Measurements from ENCODE around the gene FILIP1L. TPM values are rescaled to one million over a fixed set of nuclear protein-coding genes. Genes with fewer than 3 reads are reported as not detected.

The FILIP1L gene
- total RNA-seq, 4 donors from 2014 or later, result 113 to 149 (median 122) TPM

- Histone ChIP-seq H3K27ac (peak overlapping the region; percentile 74 to 84 (median 79)), H3K27me3 (no peaks in the 10 kb centered on the region), H3K36me3 (no peaks in the 10 kb centered on the region), H3K4me1 (peaks cover 21 to 66% (median 22%) of the 10 kb centered on the region in 3 donors), H3K4me3 (no peak overlapping the region), H3K9me3 (no peaks in the 10 kb centered on the region)
- TF ChIP-seq POLR2A (IDR thresholded peaks at IDR 0.05), result no peak
- no peak for TF ChIP-seq POLR2AphosphoS5 (IDR thresholded peaks at IDR 0.05)
- TF ChIP-seq CTCF (IDR thresholded peaks at IDR 0.05), result no peak
- no peak for TF ChIP-seq EP300 (IDR thresholded peaks at IDR 0.05)
- 40 to 68% methylated on average over 1 of the region's 1 CpG for WGBS, 2 donors (ENCODE audit: low coverage in 1 of 2)
- ATAC-seq, result no peak
Observed at GRCh38 chr3:99931059-99931458, 183.2 kb downstream of the FILIP1L start.

- Histone ChIP-seq H3K36me3 (no peaks in the 10 kb centered on the region), H3K4me3 (no peak overlapping the region), H3K9me3 (no peaks in the 10 kb centered on the region), H3K27me3 (no peaks in the 10 kb centered on the region), H3K27ac (peak overlapping the region; percentile 74 to 84 (median 79)), H3K4me1 (peaks cover 21 to 64% (median 23%) of the 10 kb centered on the region in 3 donors)
- TF ChIP-seq EP300 (IDR thresholded peaks at IDR 0.05) (no peak), POLR2AphosphoS5 (IDR thresholded peaks at IDR 0.05) (peak; percentile 51)
- peak; percentile 74 for ATAC-seq
- 11 to 23% methylated on average over 3 of the region's 3 CpGs for WGBS, 2 donors (ENCODE audit: low coverage in 1 of 2)
Observed at GRCh38 chr3:99929745-99930139, 184.6 kb downstream of the FILIP1L start.

- 27 to 44% methylated on average over 7 of the region's 7 CpGs for WGBS, 2 donors (ENCODE audit: low coverage in 1 of 2)
Observed at GRCh38 chr3:99928771-99929744, 185.2 kb downstream of the FILIP1L start.

GRCh38 chr3:99927671-99928457 is 186.4 kb downstream of the FILIP1L start:
- no peak for ATAC-seq
- Histone ChIP-seq H3K27me3 (no peaks in the 10 kb centered on the region), H3K36me3 (no peaks in the 10 kb centered on the region), H3K4me1 (peaks cover 21 to 58% (median 23%) of the 10 kb centered on the region in 3 donors), H3K4me3 (no peak overlapping the region), H3K27ac (peak overlapping the region; percentile 74 to 84 (median 79)), H3K9me3 (no peaks in the 10 kb centered on the region)
- WGBS, 2 donors (ENCODE audit: low coverage in 1 of 2), result 30 to 41% methylated on average over 6 to 7 of the region's 7 CpGs
- TF ChIP-seq CTCF (IDR thresholded peaks at IDR 0.05) (no peak), EP300 (IDR thresholded peaks at IDR 0.05) (no peak), POLR2A (IDR thresholded peaks at IDR 0.05) (no peak), POLR2AphosphoS5 (IDR thresholded peaks at IDR 0.05) (no peak)

More at GRCh38 chr3:99928771-99929744, 185.2 kb downstream of the FILIP1L start:
- Histone ChIP-seq H3K4me3 (no peak overlapping the region), H3K36me3 (no peaks in the 10 kb centered on the region), H3K27ac (peak overlapping the region; percentile 74 to 84 (median 79)), H3K27me3 (no peaks in the 10 kb centered on the region), H3K9me3 (no peaks in the 10 kb centered on the region), H3K4me1 (peaks cover 21 to 58% (median 23%) of the 10 kb centered on the region in 3 donors)
- peak; percentile 36 to 56 (median 46) for TF ChIP-seq CTCF (IDR thresholded peaks at IDR 0.05)
- no peak for TF ChIP-seq POLR2A (IDR thresholded peaks at IDR 0.05)
- peak; percentile 42 for ATAC-seq

GRCh38 chr3:99925584-99926230 is 188.6 kb downstream of the FILIP1L start:
- H3K9me3 ChIP-seq, result no peaks in the 10 kb centered on the region
- H3K27me3 ChIP-seq, result no peaks in the 10 kb centered on the region
- H3K4me3 ChIP-seq, result no peak overlapping the region
- H3K4me1 ChIP-seq, result peaks cover 16 to 54% (median 19%) of the 10 kb centered on the region in 3 donors
- peak; percentile 29 for ATAC-seq
- no peak for TF ChIP-seq EP300 (IDR thresholded peaks at IDR 0.05)
- TF ChIP-seq POLR2A (IDR thresholded peaks at IDR 0.05), result no peak
- TF ChIP-seq POLR2AphosphoS5 (IDR thresholded peaks at IDR 0.05), result no peak
- no peak for TF ChIP-seq CTCF (IDR thresholded peaks at IDR 0.05)
- 47 to 52% methylated on average over 3 to 4 of the region's 4 CpGs for WGBS, 2 donors (ENCODE audit: low coverage in 1 of 2)
- H3K27ac ChIP-seq, result peak overlapping the region in 3 of 4 donors; percentile 26 to 48 (median 40)
- no peaks in the 10 kb centered on the region for H3K36me3 ChIP-seq
